HepG2 (cell line): ENCODE data around the gene ORC2. TPM values are rescaled to one million over a fixed set of nuclear protein-coding genes. Genes with fewer than 3 reads are reported as not detected.

Source experiments
- FOXP1 ChIP-seq, 2 experiments: fragments of 450-650 bp in 1 of 2; IDR thresholded peaks; 2 replicates each; pipeline ENCODE4 v1.6.1; 2017 to 2018; ENCODE audit warnings: antibody characterized with exemption in 1 of 2
- HNRNPUL1 ChIP-seq: fragments of 200-400 bp; formaldehyde crosslinking; IDR thresholded peaks from 2 replicates; pipeline ENCODE4 v1.6.1; 2017; ENCODE audit warnings: low read depth, mild to moderate bottlenecking, low read length, moderate library complexity
- SMAD1 ChIP-seq: sonication (generic); formaldehyde crosslinking; IDR thresholded peaks from 2 replicates; pipeline ENCODE4 v1.4.0; 2020; ENCODE audit warnings: missing genetic modification reagents, low read depth, mild to moderate bottlenecking, borderline replicate concordance
- polyA plus RNA-seq, 8 experiments: library from polyadenylated mRNA; depleted of rRNA in 3 of 8; stranded (reverse) in 7 of 8; unstranded in 1 of 8; fragments of >200 nt; fragmentation: Illumina TruSeq in 4 of 8; extraction: Trizol in 4 of 8; gene quantifications; 2 replicates each; pipeline versions ENCODE4 v1.2.1 to v1.2.3, GENCODE V29; 2011 to 2016; ENCODE audit warnings: low read depth in 4 of 8, missing spikeins in 1 of 8, mixed read lengths in 1 of 8; ENCODE audit not compliant: insufficient read depth in 1 of 8
- total RNA-seq, 5 experiments: library from RNA; depleted of rRNA; stranded (reverse); fragments of >200 nt; fragmentation: Illumina TruSeq; extraction: Trizol; gene quantifications; 2 replicates each; pipeline ENCODE4 v1.2.3, GENCODE V29; 2016; ENCODE audit warnings: low read depth in 1 of 5
- TF ChIP-seq, protein P1 (sequence below): sonication (generic); formaldehyde crosslinking; IDR thresholded peaks from 2 replicates; pipeline ENCODE4 v1.5.1; 2020; ENCODE audit warnings: mild to moderate bottlenecking, missing genetic modification reagents, borderline replicate concordance
- TF ChIP-seq, protein P2 (sequence below): IDR thresholded peaks from 2 replicates; pipeline ENCODE4 v1.6.1; 2016; ENCODE audit warnings: low read depth

The ORC2 gene
- total and polyA plus RNA-seq, 2 of the 13 experiments (the other 11 are each of a cell fraction or from before 2014, with no cell fraction given) = 19.3 to 73.5 TPM

DNA sequence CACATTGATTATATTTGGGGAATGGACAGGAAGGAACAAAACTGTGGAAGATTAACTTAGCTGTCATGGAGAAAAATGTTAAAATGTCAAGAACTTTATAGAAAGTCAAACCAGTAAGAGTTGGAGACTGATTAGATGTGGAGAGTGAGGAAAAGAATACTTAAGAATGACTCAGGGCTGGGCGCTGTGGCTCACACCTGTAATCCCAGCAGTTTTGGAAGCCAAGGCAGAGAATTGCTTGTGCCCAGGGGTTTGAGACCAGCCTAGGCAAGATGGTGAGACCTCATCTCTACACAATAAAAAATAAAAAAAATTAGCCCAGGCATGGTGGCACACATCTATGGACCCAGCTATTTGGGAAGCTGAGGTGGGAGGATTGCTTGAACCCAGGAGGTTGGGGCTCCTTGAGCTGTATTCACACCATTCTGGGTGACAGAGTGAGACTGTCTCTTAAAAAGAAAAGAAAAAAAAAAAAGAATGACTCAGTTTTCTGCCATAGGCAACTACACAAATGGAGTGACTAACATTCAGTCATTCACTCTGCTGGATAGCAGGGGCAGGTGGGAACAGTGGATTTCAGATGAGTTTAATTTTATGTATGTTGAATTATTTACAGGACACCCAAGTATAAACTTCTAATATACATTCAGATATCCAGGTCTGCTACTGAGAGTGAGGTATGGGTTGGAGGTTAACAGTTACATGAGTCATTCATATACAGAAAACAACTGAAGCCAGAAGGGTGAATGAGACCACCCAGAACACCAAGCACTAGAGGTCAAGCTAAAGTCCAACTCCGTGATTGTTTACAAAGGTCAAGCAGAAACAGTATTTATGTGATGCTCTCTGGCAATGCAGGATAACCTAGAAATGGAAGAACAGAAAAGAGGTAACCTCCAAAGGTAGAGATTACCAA, 33.9 kb downstream of the ORC2 start (continued):
- TF ChIP-seq, protein P1, sequence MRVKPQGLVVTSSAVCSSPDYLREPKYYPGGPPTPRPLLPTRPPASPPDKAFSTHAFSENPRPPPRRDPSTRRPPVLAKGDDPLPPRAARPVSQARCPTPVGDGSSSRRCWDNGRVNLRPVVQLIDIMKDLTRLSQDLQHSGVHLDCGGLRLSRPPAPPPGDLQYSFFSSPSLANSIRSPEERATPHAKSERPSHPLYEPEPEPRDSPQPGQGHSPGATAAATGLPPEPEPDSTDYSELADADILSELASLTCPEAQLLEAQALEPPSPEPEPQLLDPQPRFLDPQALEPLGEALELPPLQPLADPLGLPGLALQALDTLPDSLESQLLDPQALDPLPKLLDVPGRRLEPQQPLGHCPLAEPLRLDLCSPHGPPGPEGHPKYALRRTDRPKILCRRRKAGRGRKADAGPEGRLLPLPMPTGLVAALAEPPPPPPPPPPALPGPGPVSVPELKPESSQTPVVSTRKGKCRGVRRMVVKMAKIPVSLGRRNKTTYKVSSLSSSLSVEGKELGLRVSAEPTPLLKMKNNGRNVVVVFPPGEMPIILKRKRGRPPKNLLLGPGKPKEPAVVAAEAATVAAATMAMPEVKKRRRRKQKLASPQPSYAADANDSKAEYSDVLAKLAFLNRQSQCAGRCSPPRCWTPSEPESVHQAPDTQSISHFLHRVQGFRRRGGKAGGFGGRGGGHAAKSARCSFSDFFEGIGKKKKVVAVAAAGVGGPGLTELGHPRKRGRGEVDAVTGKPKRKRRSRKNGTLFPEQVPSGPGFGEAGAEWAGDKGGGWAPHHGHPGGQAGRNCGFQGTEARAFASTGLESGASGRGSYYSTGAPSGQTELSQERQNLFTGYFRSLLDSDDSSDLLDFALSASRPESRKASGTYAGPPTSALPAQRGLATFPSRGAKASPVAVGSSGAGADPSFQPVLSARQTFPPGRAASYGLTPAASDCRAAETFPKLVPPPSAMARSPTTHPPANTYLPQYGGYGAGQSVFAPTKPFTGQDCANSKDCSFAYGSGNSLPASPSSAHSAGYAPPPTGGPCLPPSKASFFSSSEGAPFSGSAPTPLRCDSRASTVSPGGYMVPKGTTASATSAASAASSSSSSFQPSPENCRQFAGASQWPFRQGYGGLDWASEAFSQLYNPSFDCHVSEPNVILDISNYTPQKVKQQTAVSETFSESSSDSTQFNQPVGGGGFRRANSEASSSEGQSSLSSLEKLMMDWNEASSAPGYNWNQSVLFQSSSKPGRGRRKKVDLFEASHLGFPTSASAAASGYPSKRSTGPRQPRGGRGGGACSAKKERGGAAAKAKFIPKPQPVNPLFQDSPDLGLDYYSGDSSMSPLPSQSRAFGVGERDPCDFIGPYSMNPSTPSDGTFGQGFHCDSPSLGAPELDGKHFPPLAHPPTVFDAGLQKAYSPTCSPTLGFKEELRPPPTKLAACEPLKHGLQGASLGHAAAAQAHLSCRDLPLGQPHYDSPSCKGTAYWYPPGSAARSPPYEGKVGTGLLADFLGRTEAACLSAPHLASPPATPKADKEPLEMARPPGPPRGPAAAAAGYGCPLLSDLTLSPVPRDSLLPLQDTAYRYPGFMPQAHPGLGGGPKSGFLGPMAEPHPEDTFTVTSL (CRISPR knock-in tag) = peak; percentile 39; the same call in 1 of the 2 replicates
- TF ChIP-seq FOXP1 (IDR thresholded peaks at IDR 0.05) (no peak), FOXP1 (CRISPR knock-in tag; IDR thresholded peaks at IDR 0.05) (0 out of 2 replicates have a peak, but pooled peaks have one; percentile 33), HNRNPUL1 (no peak), SMAD1 (CRISPR knock-in tag) (no peak)
- TF ChIP-seq, protein P2, sequence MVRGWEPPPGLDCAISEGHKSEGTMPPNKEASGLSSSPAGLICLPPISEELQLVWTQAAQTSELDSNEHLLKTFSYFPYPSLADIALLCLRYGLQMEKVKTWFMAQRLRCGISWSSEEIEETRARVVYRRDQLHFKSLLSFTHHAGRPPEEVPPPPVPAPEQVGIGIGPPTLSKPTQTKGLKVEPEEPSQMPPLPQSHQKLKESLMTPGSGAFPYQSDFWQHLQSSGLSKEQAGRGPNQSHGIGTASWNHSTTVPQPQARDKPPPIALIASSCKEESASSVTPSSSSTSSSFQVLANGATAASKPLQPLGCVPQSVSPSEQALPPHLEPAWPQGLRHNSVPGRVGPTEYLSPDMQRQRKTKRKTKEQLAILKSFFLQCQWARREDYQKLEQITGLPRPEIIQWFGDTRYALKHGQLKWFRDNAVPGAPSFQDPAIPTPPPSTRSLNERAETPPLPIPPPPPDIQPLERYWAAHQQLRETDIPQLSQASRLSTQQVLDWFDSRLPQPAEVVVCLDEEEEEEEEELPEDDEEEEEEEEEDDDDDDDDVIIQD = peak; percentile 58; the same call in 1 of the 2 replicates
